GM12878 (cell line): ENCODE results near the gene RFWD3. TPM values are rescaled to one million over a fixed set of nuclear protein-coding genes. Genes with fewer than 3 reads are reported as not detected.
A peak's percentile ranks its signal among the peaks of the same experiment; 100 is the strongest.

ENCODE experiments used
- ATF7 ChIP-seq: fragments of 450-650 bp; IDR thresholded peaks from 2 replicates; pipeline ENCODE4 v1.6.1; 2016; ENCODE audit warnings: low read depth, mild to moderate bottlenecking
- BMI1 ChIP-seq: fragments of 450-650 bp; IDR thresholded peaks from 2 replicates; pipeline ENCODE4 v1.6.1; 2016; ENCODE audit warnings: mild to moderate bottlenecking, moderate library complexity, borderline replicate concordance
- CBFB ChIP-seq: IDR thresholded peaks from 2 replicates; pipeline ENCODE4 v1.6.1; 2016; ENCODE audit warnings: antibody characterized with exemption, low read depth
- CHD1 ChIP-seq: IDR thresholded peaks from 2 replicates; pipeline ENCODE4 v1.6.1; 2012; ENCODE audit warnings: low read depth, low read length, improper control_type of control experiment
- CHD4 ChIP-seq: fragments of 200-600 bp; sonication (generic); IDR thresholded peaks from 2 replicates; pipeline ENCODE4 v1.6.1; 2016; ENCODE audit warnings: mild to moderate bottlenecking
- HCFC1 ChIP-seq: fragments of 150-350 bp; IDR thresholded peaks from 2 replicates; pipeline ENCODE4 v1.6.1; 2014; ENCODE audit warnings: low read length
- IKZF1 ChIP-seq: fragments of 450-650 bp; conservative IDR thresholded peaks from 2 replicates; pipeline ENCODE4 v1.6.1; 2017; ENCODE audit warnings: antibody characterized with exemption, mild to moderate bottlenecking
- JUNB ChIP-seq: IDR thresholded peaks from 2 replicates; pipeline ENCODE4 v1.6.1; 2016; ENCODE audit warnings: antibody characterized with exemption, mild to moderate bottlenecking
- MEF2A ChIP-seq: IDR thresholded peaks from 2 replicates; pipeline ENCODE4 v1.6.1; 2011; ENCODE audit warnings: low read depth, mild to moderate bottlenecking, low read length, moderate library complexity; ENCODE audit not compliant: insufficient read depth
- MYC ChIP-seq: IDR thresholded peaks from 2 replicates; pipeline ENCODE4 v1.6.1; 2011; ENCODE audit warnings: mild to moderate bottlenecking, low read length, moderate library complexity, inconsistent platforms; ENCODE audit not compliant: insufficient read depth, insufficient replicate concordance, insufficient read length, severe bottlenecking
- NFIC ChIP-seq: IDR thresholded peaks from 2 replicates; pipeline ENCODE4 v1.6.1; 2012; ENCODE audit warnings: low read depth, mild to moderate bottlenecking, inconsistent platforms, low read length, moderate library complexity
- NKRF ChIP-seq: fragments of 450-650 bp; conservative IDR thresholded peaks from 2 replicates; pipeline ENCODE4 v1.6.1; 2017; ENCODE audit warnings: mild to moderate bottlenecking, moderate library complexity
- RAD51 ChIP-seq: fragments of 450-650 bp; IDR thresholded peaks from 2 replicates; pipeline ENCODE4 v1.6.1; 2016; ENCODE audit warnings: moderate library complexity, mild to moderate bottlenecking, inconsistent platforms
- RELA ChIP-seq: fragments of 450-650 bp; IDR thresholded peaks from 2 replicates; pipeline ENCODE4 v1.8.0; 2014; ENCODE audit warnings: borderline replicate concordance; ENCODE audit not compliant: partially characterized antibody
- RELB ChIP-seq: fragments of 450-650 bp; IDR thresholded peaks from 2 replicates; pipeline ENCODE4 v1.6.1; 2017; ENCODE audit warnings: low read depth, mild to moderate bottlenecking, moderate library complexity
- SKIL ChIP-seq: fragments of 450-650 bp; IDR thresholded peaks from 2 replicates; pipeline ENCODE4 v1.6.1; 2017; ENCODE audit warnings: mild to moderate bottlenecking, low read depth, inconsistent platforms; ENCODE audit not compliant: poor library complexity, severe bottlenecking
- SMARCA5 ChIP-seq: fragments of 450-650 bp; IDR thresholded peaks from 2 replicates; pipeline ENCODE4 v1.6.1; 2017; ENCODE audit warnings: mild to moderate bottlenecking
- TAF1 ChIP-seq: IDR thresholded peaks from 2 replicates; pipeline ENCODE4 v1.6.1; 2011; ENCODE audit warnings: mild to moderate bottlenecking, low read depth, low read length, borderline replicate concordance
- TCF12 ChIP-seq: IDR thresholded peaks from 2 replicates; pipeline ENCODE4 v1.6.1; 2011; ENCODE audit warnings: low read depth, mild to moderate bottlenecking, low read length
- USF2 ChIP-seq: IDR thresholded peaks from 2 replicates; pipeline ENCODE4 v1.6.1; 2011; ENCODE audit warnings: low read depth, low read length, improper control_type of control experiment, borderline replicate concordance
- ZBTB11 ChIP-seq: fragments of 450-650 bp; formaldehyde crosslinking; IDR thresholded peaks from 2 replicates; pipeline ENCODE4 v1.5.0; 2022; ENCODE audit warnings: mild to moderate bottlenecking, missing genetic modification characterization
- ZNF384 ChIP-seq: IDR thresholded peaks from 2 replicates; pipeline ENCODE4 v1.6.1; 2012; ENCODE audit warnings: low read depth, mild to moderate bottlenecking, low read length, improper control_type of control experiment, borderline replicate concordance
- polyA plus RNA-seq, 11 experiments: library from polyadenylated mRNA; depleted of rRNA in 4 of 11; unstranded in 6 of 11; stranded (reverse) in 5 of 11; fragments of >200 nt; fragmentation: Nextera tagmentation in 4 of 11; fragmentation: Illumina TruSeq in 1 of 11; extraction: Ambion mirVana in 4 of 11; extraction: Trizol in 1 of 11; gene quantifications; 1 replicate in 1 of 11; 2 replicates in 10 of 11; pipeline versions ENCODE4 v1.2.1 to v1.2.3, GENCODE V29; 2011 to 2016; ENCODE audit warnings: inconsistent platforms in 2 of 11, missing spikeins in 2 of 11, low read depth in 1 of 11
- total RNA-seq, 4 experiments: library from RNA; depleted of rRNA in 3 of 4; stranded (reverse); fragments of >200 nt in 3 of 4; fragmentation: Illumina TruSeq in 1 of 4; extraction: Trizol in 1 of 4; gene quantifications; 2 replicates each; pipeline versions ENCODE4 v1.2.1 to v1.2.3, GENCODE V29; 2013 to 2021

RFWD3 gene
- total and polyA plus RNA-seq, 10 of the 15 experiments (the other 5 are each of a cell fraction or from before 2014, with no cell fraction given) = 10.7 to 78.5 (median 51.2) TPM

- TF ChIP-seq SKIL = peak; percentile 67
- TF ChIP-seq HCFC1 = no peak
- peak; percentile 45 for TF ChIP-seq IKZF1
- peak; percentile 93 for TF ChIP-seq MEF2A
- TF ChIP-seq MYC = no peak
- TF ChIP-seq BMI1 = no peak
- TF ChIP-seq ZBTB11 (CRISPR knock-in tag) = no peak
- TF ChIP-seq TAF1 = no peak
- TF ChIP-seq RAD51 = peak; percentile 47; the same call in 1 of the 2 replicates
- TF ChIP-seq CHD4 = no peak
- 0 out of 2 replicates have a peak, but pooled peaks have one; percentile 35 for TF ChIP-seq TCF12
- no peak for TF ChIP-seq NKRF
- peak; percentile 72 for TF ChIP-seq NFIC
- TF ChIP-seq RELA = no peak
- TF ChIP-seq CHD1 = no peak
- peak; percentile 57 for TF ChIP-seq JUNB
- TF ChIP-seq SMARCA5 = no peak
- peak; percentile 78 for TF ChIP-seq ATF7
- TF ChIP-seq USF2 = no peak
- TF ChIP-seq ZNF384 = 0 out of 2 replicates have a peak, but pooled peaks have one; percentile 44
- TF ChIP-seq CBFB = peak; percentile 62; the same call in 1 of the 2 replicates
- peak; percentile 62 for TF ChIP-seq RELB
These were observed 85.8 kb downstream of the RFWD3 start (continued) for GRCh38 chr16:74580833-74581232.
